GM08714 (cell line): ENCODE measurements around the gene GNG14.

Source experiments
- H3K4me3 ChIP-seq: fragments of 200-500 bp; sonication (Bioruptor generic); 2 replicates; pipeline ENCODE4 v1.5.1; 2014; ENCODE audit warnings: mild to moderate bottlenecking, low read length, inconsistent platforms
- ZNF274 ChIP-seq: IDR thresholded peaks from 2 replicates; pipeline ENCODE4 v1.6.1; 2012; ENCODE audit warnings: mild to moderate bottlenecking, low read depth, low read length

Gene GNG14

GRCh38 chr19:12736995-12737834 is 49.4 kb downstream of the GNG14 start, which contains the start of gene GET3:
GET3 (plus strand) TSS chr19:12737497; CDS start chr19:12737506, 9 bp downstream.
- peak within 1 kb of the TSS; percentile 95 for H3K4me3 ChIP-seq
- TF ChIP-seq ZNF274: no peak

GRCh38 chr19:12737835-12738351 is 50.1 kb downstream of the GNG14 start:
- TF ChIP-seq ZNF274: no peak
- peak overlapping the region; percentile 95 for H3K4me3 ChIP-seq
